Cerebellar nuclear complex (tissue), 1 donor: Measurements from ENCODE around the gene GARIN3.
"Not testable (repeated sequence)": the region's sequence is repeated elsewhere in the genome, so short reads cannot be mapped to it uniquely, and the experiment has no call there.

Source experiments
- DNase-seq, 2 experiments: peaks; one replicate each; lab custom pipeline; 2025; lab: John Stamatoyannopoulos, UW

The GARIN3 gene

GRCh38 chr5:157166214-157167213 lies at the start of gene GARIN3:
GARIN3 (minus strand) TSS chr5:157166264; CDS start chr5:157166168, 96 bp downstream.
- DNase-seq = no peak

GRCh38 chr5:157215514-157216167 lies 49.6 kb upstream of the GARIN3 start:
- DNase-seq = no peak

- DNase-seq = no peak
These were observed 48.9 kb upstream of the GARIN3 start for GRCh38 chr5:157214861-157215513.

GRCh38 chr5:157214415-157214814 lies 48.4 kb upstream of the GARIN3 start:
- DNase-seq = no peak

GRCh38 chr5:157213527-157214243 lies 47.6 kb upstream of the GARIN3 start:
- DNase-seq = no peak

GRCh38 chr5:157212307-157212706 lies 46.2 kb upstream of the GARIN3 start:
- no peak for DNase-seq

- not testable (repeated sequence) for DNase-seq
These were observed 44.6 kb upstream of the GARIN3 start for GRCh38 chr5:157210652-157211051.

GRCh38 chr5:157205708-157206107 lies 39.6 kb upstream of the GARIN3 start:
- no peak for DNase-seq

GRCh38 chr5:157204765-157205164 lies 38.7 kb upstream of the GARIN3 start:
- DNase-seq = no peak

- DNase-seq = no peak
These were observed 37.4 kb upstream of the GARIN3 start for GRCh38 chr5:157203417-157203816.

- no peak for DNase-seq
These were observed 35.8 kb upstream of the GARIN3 start for GRCh38 chr5:157201857-157202256.

- no peak for DNase-seq
These were observed 32.4 kb upstream of the GARIN3 start for GRCh38 chr5:157198277-157198986.

GRCh38 chr5:157197086-157197485 lies 31.0 kb upstream of the GARIN3 start:
- DNase-seq = no peak

GRCh38 chr5:157196045-157196444 lies 30.0 kb upstream of the GARIN3 start:
- no peak for DNase-seq

- no peak for DNase-seq
These were observed 27.8 kb upstream of the GARIN3 start for GRCh38 chr5:157193699-157194424.

GRCh38 chr5:157189223-157189622 lies 23.2 kb upstream of the GARIN3 start:
- no peak for DNase-seq

- DNase-seq = no peak
These were observed 22.2 kb upstream of the GARIN3 start for GRCh38 chr5:157188270-157188669.

GRCh38 chr5:157187046-157187754 lies 21.1 kb upstream of the GARIN3 start:
- no peak for DNase-seq

- DNase-seq = no peak
These were observed 20.4 kb upstream of the GARIN3 start for GRCh38 chr5:157186309-157187045.
